GM12878 (cell line): ENCODE results near the gene DPRX.

Source experiments
- CBFB ChIP-seq: IDR thresholded peaks from 2 replicates; pipeline ENCODE4 v1.6.1; 2016; ENCODE audit warnings: antibody characterized with exemption, low read depth
- EP300 ChIP-seq, 2 experiments: fragments of 150-350 bp in 1 of 2; IDR thresholded peaks; 2 replicates each; pipeline ENCODE4 v1.6.1; 2011 to 2012; ENCODE audit warnings: low read depth in 2 of 2, low read length in 2 of 2, borderline replicate concordance in 1 of 2, improper control_type of control experiment in 1 of 2, inconsistent platforms in 1 of 2; ENCODE audit not compliant: control insufficient read depth in 1 of 2
- PAX5 ChIP-seq: IDR thresholded peaks from 2 replicates; pipeline ENCODE4 v1.6.1; 2011; ENCODE audit warnings: low read depth, low read length, borderline replicate concordance
- POLR2AphosphoS2 ChIP-seq: IDR thresholded peaks from 2 replicates; pipeline ENCODE4 v1.6.1; 2011; ENCODE audit warnings: low read depth, mild to moderate bottlenecking, low read length, improper control_type of control experiment, moderate library complexity
- RB1 ChIP-seq: fragments of 450-650 bp; formaldehyde crosslinking; IDR thresholded peaks from 2 replicates; pipeline ENCODE4 v1.6.1; 2017; ENCODE audit warnings: mild to moderate bottlenecking, borderline replicate concordance
- TARDBP ChIP-seq: IDR thresholded peaks from 2 replicates; pipeline ENCODE4 v1.6.1; 2016; ENCODE audit warnings: borderline replicate concordance
- TF ChIP-seq, protein P1 (sequence below): IDR thresholded peaks from 2 replicates; pipeline ENCODE4 v1.6.1; 2011; ENCODE audit warnings: low read depth, mild to moderate bottlenecking, low read length, moderate library complexity, borderline replicate concordance; ENCODE audit errors: extremely low read depth
- TF ChIP-seq, protein P2 (sequence below), 3 experiments: IDR thresholded peaks in 2 of 3; conservative IDR thresholded peaks in 1 of 3; 2 replicates each; pipeline ENCODE4 v1.5.1; 2011; ENCODE audit warnings: low read depth in 3 of 3, low read length in 3 of 3, mild to moderate bottlenecking in 3 of 3, control low read depth in 2 of 3, moderate library complexity in 2 of 3, inconsistent platforms in 1 of 3, mixed read lengths in 1 of 3; ENCODE audit not compliant: control insufficient read depth in 2 of 3, insufficient read depth in 1 of 3; ENCODE audit errors: extremely low read depth in 1 of 3
- TF ChIP-seq, protein P3 (sequence below): fragments of 450-650 bp; IDR thresholded peaks from 2 replicates; pipeline ENCODE4 v1.6.1; 2016; ENCODE audit warnings: mild to moderate bottlenecking

DNA sequence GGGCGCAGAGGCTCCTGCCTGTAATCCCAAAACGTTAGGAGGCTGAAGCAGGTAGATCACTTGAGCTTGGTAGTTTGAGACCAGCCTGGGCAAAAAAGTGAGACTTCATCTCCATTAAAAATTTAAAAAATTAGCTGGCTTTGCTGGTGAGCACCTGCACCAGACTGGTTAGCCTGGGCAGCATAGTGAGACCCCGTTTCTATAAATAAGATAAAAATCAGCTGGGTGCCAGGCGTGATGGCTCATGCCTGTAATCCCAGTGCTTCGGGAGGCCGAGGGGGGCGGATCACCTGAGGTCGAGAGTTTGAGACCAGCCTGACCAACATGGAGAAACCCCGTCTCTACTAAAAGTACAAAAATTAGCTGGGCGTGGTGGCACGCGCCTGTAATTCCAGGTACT is 32.4 kb downstream of the DPRX start:
- TF ChIP-seq, protein P1, sequence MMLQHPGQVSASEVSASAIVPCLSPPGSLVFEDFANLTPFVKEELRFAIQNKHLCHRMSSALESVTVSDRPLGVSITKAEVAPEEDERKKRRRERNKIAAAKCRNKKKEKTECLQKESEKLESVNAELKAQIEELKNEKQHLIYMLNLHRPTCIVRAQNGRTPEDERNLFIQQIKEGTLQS = no peak
- TF ChIP-seq RB1 (no peak), PAX5 (no peak), POLR2AphosphoS2 (no peak), CBFB (no peak), EP300 (IDR thresholded peaks at IDR 0.05; ENCODE audit: borderline replicate concordance in 1 of 2, control insufficient read depth in 1 of 2, low read depth in 2 of 2, low read length in 2 of 2) (no peak), TARDBP (no peak)
- TF ChIP-seq, protein P2, sequence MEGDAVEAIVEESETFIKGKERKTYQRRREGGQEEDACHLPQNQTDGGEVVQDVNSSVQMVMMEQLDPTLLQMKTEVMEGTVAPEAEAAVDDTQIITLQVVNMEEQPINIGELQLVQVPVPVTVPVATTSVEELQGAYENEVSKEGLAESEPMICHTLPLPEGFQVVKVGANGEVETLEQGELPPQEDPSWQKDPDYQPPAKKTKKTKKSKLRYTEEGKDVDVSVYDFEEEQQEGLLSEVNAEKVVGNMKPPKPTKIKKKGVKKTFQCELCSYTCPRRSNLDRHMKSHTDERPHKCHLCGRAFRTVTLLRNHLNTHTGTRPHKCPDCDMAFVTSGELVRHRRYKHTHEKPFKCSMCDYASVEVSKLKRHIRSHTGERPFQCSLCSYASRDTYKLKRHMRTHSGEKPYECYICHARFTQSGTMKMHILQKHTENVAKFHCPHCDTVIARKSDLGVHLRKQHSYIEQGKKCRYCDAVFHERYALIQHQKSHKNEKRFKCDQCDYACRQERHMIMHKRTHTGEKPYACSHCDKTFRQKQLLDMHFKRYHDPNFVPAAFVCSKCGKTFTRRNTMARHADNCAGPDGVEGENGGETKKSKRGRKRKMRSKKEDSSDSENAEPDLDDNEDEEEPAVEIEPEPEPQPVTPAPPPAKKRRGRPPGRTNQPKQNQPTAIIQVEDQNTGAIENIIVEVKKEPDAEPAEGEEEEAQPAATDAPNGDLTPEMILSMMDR (IDR thresholded peaks at IDR 0.05 in 2 of 3, conservative IDR thresholded peaks at IDR 0.05 in 1 of 3; ENCODE audit: control insufficient read depth in 2 of 3, extremely low read depth in 1 of 3, insufficient read depth in 1 of 3, low read depth in 3 of 3, low read length in 3 of 3) = no peak
- TF ChIP-seq, protein P3, sequence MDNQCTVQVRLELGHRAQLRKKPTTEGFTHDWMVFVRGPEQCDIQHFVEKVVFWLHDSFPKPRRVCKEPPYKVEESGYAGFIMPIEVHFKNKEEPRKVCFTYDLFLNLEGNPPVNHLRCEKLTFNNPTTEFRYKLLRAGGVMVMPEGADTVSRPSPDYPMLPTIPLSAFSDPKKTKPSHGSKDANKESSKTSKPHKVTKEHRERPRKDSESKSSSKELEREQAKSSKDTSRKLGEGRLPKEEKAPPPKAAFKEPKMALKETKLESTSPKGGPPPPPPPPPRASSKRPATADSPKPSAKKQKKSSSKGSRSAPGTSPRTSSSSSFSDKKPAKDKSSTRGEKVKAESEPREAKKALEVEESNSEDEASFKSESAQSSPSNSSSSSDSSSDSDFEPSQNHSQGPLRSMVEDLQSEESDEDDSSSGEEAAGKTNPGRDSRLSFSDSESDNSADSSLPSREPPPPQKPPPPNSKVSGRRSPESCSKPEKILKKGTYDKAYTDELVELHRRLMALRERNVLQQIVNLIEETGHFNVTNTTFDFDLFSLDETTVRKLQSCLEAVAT = no peak
